ENCODE measurements around the gene ACSL5.
"Not testable (repeated sequence)": the region's sequence is repeated elsewhere in the genome, so short reads cannot be mapped to it uniquely, and the experiment has no call there.

Gene ACSL5

DNA sequence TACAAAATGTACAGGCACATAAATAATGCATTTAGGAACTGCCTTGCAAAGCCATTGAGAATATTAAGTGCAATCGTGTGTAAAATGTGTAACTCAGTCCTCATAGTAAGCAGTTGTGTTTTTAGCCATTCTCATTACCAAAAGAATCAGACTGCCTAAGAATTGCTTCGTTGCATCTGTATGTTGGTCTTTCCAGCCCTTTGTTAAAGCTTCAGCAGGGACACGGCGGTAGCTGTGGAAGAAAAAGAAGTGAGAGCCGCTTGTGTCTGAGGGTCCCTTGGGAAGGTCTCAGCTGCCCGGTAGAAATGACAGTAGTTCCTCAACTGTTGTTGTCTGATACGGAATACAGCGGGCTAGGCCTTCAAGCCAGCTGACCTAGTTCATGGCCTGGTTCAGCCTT is 22.8 kb upstream of the ACSL5 start:
- DNase-seq (ENCODE audit: low spot score) = no peak

DNA sequence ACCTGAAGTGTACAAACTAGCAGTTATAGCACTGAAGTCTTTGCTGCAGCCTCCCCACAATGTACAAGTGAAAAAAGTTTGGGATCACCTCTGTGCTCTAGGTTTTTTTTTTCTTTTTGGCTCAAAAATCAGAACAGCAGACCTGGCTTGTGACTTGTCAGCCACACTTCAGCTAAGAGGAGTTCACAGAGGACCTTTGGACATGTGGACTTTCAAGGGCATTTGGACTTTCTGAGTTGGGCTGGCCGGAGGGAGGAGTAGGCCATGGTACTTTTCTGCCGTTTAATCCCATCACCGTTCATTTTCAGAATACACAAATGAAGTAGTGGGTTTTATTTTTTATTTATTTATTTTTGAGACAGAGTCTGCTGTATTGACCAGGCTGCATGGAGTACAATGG is 21.9 kb upstream of the ACSL5 start:
- no peak for DNase-seq (ENCODE audit: low spot score)

DNA sequence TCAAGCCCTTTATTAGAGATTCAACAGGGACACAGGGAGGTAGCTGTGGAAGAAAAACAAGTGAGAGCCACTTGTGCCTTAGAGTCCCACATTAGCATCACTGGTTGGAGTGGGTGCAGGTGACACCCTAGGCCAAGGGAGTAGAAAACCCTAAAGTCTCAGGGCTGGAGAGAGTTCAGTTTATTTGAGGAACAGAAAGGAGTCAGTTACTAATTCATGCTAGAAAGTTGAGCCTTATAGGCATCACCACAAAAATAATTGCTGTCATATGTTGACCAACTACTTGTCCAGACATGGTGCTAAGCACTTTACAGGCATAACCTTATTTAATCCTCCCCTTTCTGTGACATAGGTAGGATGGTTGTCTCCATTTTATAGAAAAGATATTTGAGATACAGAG is 20.9 kb upstream of the ACSL5 start:
- DNase-seq (ENCODE audit: low spot score) = no peak

DNA sequence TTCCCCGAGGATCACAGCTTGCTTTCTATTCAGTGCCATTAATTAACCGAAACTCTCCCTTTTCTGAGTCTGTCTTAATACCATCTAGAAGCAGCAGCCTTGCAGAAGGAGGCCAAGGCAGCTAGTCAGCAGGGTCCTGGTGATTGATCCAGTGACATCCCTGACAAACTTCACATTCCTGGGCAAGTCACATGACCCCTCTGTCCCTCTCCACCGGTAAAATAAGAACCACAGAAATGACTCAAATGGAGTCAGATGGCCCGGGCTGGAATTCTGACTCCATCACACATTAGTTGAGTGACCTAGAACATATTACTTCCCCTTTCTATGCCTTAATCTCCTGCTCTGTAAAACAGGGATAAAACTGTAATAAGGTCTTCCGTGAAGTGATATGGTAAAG is 17.2 kb upstream of the ACSL5 start:
- DNase-seq (ENCODE audit: low spot score) = no peak

GRCh38 chr10:112359606-112360307 is 14.2 kb upstream of the ACSL5 start:
- no peak for DNase-seq (ENCODE audit: low spot score)

GRCh38 chr10:112360308-112361270 is 13.3 kb upstream of the ACSL5 start:
- no peak for DNase-seq (ENCODE audit: low spot score)

GRCh38 chr10:112361951-112362751 is 11.8 kb upstream of the ACSL5 start:
- no peak for DNase-seq (ENCODE audit: low spot score)

DNA sequence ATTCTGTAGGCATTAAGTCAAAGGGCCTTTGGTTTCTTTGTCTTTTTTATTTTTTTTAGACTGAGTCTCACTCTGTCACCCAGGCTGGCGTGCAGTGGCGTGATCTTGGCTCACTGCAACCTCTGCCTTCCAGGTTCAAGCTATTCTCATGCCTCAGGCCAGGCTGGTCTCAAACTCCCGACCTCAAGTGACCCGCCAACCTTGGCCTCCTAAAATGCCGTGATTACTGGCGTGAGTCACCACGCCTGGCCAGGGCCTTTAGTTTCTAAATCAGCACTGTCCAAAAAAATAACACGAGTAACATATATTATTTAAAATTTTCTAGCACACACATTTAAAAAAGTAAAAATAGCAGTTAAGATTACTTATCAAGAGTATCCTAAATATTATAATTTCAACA is 11.1 kb upstream of the ACSL5 start:
- DNase-seq (ENCODE audit: low spot score) = no peak

- DNase-seq (ENCODE audit: low spot score) = no peak
Observed at GRCh38 chr10:112363696-112364688, 9.9 kb upstream of the ACSL5 start.

DNA sequence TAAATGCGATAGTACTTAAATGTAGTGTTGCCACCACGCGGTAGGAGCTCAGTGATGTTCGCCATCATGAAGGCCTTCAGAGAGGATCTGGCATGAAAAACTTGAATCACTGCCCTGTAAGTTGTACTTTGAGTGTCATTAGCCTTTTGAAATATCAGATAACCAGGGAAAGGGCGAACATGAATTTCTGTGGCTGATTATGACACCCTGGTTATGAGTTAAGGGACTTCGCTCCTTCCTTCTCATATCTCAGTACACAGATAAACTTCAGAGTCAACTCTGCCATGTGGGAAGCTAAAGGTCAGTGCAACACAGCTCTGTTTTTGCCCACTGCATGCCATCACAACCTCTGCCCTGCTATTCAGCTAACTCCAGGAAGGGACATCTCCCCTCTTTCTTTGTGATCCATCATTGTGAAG is 8.9 kb upstream of the ACSL5 start:
- DNase-seq (ENCODE audit: low spot score) = no peak

GRCh38 chr10:112365451-112365850 is 8.5 kb upstream of the ACSL5 start:
- no peak for DNase-seq (ENCODE audit: low spot score)

DNA sequence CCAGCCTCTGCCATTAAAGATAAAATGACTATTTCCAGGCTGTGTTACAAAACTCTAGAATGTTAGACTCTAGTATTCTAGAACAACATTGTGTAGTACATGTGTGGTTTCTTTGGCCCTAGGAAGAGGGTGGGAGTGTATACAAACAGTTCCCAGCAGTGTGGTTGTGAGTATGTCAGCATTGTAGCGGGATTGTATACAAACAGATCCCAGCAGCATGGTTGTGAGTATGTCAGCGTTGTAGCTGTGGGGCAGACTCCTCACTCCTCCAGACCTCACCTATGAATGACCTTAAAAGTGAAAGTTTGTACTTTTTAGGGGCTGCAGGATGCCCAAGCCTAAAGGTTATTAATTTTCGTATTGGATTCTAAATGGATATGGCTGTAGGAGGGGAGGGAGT is 6.9 kb upstream of the ACSL5 start:
- no peak for DNase-seq (ENCODE audit: low spot score)

DNA sequence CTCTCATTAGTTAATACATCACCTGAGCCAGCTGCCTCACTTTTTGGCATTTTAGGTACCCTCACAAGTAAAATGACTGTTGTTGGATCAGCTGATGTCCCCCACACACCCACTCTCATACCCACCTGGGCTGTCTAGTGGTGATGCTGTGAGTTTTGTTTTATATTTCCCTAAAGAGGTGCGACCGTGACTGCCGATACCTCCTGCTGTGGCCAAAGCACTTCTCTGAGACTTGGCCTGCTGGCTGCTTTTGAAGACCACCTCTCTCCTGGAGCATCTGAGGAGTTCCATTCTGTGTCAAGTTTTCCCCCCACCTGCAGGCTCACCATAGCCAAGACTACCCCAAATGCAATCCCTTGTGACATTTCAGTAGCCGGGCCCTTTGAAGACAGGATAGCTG is 6.4 kb upstream of the ACSL5 start:
- DNase-seq (ENCODE audit: low spot score) = no peak

GRCh38 chr10:112369495-112370423 is 4.2 kb upstream of the ACSL5 start:
- DNase-seq (ENCODE audit: low spot score) = no peak

GRCh38 chr10:112370424-112370819 is 3.5 kb upstream of the ACSL5 start:
- DNase-seq (ENCODE audit: low spot score) = no peak

- not testable (repeated sequence) for DNase-seq (ENCODE audit: low spot score)
Observed at GRCh38 chr10:112371326-112371725, 2.6 kb upstream of the ACSL5 start.

DNA sequence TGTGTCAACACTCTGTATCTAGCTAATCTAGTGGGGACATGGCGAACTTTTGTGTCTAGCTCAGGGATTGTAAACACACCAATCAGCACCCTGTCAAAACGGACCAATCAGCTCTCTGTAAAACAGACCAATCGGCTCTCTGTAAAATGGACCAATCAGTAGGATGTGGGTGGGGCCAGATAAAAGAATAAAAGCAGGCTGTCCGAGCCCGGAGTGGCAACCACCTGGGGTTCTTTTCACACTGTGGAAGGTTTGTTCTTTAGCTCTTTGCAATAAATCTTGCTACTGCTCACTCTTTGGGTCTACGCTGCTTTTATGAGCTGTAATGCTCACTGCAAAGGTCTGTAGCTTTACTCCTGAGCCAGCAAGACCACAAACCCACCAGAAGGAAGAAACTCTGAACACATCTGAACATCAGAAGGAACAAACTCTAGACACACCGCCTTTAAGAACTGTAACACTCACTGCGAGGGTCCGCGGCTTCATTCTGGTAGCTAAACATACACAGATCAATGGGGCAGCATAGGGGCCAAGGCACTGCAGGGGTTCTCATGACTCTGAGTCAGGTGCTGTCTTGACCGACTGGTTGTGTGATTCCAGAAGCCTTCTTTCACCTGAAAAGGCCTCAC is 1.6 kb upstream of the ACSL5 start:
- not testable (repeated sequence) for DNase-seq (ENCODE audit: low spot score)

- no peak for DNase-seq (ENCODE audit: low spot score)
Observed at GRCh38 chr10:112374724-112375541, 1.0 kb downstream of the ACSL5 start.
